HuH-7.5 (cell line): ENCODE data around the gene DONSON.
"Not testable (repeated sequence)": the region's sequence is repeated elsewhere in the genome, so short reads cannot be mapped to it uniquely, and the experiment has no call there.

Experiments
- DNase-seq: peaks from one replicate; pipeline ENCODE4 v3.0.0; 2011; ENCODE audit warnings: low spot score

Gene DONSON, protein sequence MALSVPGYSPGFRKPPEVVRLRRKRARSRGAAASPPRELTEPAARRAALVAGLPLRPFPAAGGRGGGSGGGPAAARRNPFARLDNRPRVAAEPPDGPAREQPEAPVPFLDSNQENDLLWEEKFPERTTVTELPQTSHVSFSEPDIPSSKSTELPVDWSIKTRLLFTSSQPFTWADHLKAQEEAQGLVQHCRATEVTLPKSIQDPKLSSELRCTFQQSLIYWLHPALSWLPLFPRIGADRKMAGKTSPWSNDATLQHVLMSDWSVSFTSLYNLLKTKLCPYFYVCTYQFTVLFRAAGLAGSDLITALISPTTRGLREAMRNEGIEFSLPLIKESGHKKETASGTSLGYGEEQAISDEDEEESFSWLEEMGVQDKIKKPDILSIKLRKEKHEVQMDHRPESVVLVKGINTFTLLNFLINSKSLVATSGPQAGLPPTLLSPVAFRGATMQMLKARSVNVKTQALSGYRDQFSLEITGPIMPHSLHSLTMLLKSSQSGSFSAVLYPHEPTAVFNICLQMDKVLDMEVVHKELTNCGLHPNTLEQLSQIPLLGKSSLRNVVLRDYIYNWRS

DNA sequence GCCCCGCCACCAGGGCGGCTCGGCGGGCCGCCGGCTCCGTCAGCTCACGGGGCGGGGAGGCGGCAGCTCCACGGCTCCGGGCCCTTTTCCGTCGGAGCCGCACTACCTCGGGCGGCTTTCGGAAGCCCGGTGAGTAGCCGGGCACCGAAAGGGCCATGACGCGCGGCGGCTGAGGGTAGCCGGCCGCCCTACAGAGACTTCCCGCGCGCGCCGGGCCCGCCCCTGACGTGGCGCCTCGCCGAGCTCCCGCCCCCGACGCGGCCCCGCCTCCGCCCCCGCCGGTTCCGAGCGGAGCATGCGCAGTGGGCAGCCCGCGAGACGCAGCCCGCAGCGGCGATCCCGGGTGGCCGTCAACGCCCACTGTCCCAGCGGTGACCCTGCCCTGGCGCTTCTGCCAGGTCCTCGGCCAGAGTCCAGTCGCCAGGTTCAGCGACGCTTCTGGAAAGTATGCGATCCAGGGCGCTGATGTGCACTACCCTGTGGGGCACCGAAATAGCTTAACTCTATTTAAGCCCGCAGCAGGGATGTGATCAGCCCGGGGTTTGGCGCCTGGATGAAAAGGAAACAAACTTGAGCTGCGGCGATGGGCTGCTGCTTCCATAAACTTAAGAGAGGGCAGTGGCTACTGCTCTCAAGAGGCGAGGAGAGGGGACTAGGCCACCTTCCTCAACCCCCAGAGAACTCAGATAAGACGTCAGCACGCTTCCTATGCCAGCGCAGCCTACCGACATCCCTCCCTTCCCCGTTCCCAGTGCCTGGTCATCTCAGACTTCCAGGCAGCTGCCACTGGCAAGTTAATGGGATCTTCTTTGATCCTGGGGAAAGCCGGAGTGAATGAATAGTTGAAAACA, at the start of gene DONSON:
DONSON (minus strand) TSS at position 200 of the 851 bp plus-strand sequence; CDS start at position 157, 43 bp downstream.
- peak; percentile 78 for DNase-seq

DNA sequence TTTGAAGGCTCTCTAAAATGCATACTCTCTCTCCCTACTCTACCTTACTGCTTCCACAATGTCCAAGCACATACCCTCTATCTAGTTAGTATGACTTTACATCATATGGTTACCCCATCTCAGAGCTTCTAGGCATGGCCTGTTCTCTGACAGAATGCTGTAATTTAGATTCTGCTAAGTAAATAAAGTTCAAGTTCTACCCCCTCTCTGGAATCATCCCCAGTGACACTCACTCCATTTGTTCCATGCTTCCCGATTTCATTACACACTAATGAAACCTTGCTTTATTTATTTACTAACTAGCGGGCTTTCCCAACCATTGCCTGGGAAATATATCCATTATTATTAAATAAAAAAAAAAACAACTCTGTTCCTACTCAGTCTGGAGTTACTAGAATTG, 45.8 kb upstream of the DONSON start:
- DNase-seq: no peak

DNA sequence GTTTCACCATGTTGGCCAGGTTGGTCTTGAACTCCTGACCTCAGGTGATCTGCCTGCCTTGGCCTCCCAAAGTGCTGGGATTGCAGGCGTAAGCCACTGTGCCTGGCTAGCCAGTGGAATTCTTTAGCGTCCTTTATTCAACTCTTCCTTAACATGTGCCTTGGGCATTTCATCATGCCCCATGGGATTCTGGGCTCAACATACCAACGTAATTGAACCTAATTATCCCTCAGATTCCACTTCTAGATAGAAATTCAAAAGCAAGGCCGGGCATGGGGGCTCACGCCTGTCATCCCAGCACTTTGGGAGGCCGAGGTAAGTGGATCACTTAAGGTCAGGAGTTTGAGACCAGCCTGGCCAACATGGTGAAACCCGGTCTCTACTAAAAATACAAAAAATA, 37.7 kb upstream of the DONSON start:
- not testable (repeated sequence) for DNase-seq

DNA sequence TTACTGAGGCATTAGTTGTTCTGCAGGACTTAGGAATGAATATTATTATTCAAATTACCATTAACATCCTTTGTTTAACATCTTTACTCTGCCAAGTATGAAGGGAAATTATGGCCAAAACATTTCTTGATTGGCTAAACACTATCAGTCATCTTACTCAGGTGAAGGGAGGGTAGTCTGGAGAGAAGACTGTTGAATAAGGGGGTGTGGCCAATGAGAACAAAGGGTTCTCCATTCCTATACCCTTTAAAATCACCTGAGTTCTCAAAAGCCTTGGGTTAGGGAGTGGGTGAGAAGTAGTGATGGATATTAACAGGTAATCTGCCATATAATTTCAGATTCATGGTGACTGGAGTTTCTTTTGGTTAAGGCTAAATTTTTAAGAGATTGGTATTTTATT, 33.8 kb upstream of the DONSON start:
- DNase-seq: no peak

DNA sequence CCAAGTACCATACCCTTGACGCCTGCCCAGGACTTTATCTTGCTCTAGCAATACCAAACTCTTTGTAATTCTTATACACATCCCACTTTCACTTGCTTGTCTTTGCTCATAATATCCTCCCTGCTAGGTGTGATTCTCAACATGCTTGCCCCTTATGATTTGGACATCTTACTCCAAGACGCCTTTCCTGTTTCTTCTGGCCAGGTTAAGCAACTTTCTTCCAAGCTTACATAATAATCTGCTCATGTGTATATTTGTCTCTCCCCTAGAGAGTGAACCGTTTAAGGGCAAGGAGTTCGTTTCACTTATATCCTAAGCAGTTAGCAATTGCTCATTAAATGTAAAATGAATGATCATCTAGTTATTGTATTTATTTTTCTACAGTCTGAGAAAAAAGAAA, 31.2 kb upstream of the DONSON start:
- DNase-seq: no peak

DNA sequence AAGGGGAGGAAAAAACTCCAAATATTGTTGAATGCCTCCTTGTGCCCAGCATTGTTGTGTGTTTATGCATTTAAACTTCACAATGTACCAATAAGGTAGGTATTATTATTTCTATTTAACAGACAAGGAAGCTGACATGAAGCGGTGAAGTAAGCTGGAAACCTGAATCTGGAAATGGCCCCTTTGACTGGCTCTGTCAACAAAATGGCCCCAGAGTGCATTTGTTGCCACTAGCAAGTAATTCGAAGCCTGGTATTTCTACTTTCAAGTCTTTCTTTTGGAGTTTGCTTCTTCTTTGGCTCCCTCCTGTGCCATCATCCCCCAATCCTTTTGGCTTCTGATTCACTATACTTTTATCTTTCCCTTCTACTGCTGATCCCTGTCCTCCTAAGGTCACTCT, 29.9 kb upstream of the DONSON start:
- DNase-seq: no peak

DNA sequence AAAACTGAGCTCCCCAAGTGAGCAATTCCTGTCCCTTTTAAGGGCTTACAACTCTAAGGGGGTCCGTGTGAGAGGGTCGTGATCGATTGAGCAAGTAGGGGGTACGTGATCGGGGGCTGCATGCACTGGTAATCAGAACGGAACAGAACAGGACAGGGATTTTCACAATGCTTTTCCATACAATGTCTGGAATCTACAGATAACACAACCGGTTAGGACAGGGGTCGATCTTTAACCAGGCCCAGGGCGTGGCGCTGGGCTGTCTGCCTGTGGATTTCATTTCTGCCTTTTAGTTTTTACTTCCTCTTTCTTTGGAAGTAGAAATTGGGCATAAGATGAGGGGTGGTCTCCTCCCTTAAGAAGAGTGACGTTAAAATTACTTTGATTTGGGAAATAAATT, 29.1 kb upstream of the DONSON start:
- DNase-seq: not testable (repeated sequence)

DNA sequence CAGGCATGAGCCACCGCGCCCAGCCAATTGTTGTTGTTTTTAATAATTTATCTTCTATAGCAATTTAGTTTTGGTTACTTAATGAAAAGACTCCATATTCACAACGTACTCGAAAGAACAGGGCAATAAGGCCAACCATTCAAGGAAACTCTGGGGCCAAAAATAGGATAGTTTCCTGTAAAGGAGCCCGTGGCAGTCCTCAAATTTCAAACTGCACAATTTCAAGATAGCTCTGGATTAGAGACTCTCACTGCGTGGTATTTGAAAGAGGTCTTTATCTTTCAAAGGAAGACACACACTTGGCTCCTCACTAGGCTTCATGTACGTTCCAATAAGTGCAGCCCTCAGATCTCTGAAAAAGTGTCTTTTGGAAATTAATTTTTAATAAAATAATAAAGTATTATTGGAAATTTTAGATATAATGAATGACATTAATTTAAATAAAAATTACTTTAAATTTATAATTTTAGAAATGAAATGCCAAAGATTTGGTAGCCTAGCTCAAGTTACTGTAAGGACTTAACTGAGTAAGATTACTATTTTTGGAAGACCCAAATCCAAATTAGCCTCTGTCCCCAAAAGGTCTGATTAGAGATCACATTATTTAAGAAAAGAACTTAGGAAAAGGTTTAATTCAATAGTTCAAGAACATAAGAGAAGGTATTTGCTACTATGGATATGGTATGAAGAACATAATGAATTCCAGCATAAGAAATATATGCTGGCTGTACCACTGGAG, 22.7 kb upstream of the DONSON start:
- DNase-seq: no peak

DNA sequence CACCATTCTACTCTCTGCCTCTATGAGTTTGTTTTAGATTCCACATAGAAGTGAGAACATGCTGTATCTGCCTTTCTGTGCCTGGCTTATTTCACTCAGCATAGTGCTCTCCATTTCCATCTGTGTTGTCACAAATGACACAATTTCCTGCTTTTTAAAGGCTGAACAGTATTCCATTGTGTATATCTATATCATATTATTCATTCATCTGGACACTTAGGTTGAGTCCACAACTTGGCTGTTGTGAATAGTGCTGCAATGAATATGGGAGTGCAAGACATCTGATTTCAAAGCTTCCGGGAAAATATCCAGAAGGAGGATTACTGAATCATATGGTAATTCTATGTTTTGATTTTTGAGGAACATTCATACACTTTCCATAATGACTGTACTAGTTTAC, 20.1 kb upstream of the DONSON start:
- no peak for DNase-seq

DNA sequence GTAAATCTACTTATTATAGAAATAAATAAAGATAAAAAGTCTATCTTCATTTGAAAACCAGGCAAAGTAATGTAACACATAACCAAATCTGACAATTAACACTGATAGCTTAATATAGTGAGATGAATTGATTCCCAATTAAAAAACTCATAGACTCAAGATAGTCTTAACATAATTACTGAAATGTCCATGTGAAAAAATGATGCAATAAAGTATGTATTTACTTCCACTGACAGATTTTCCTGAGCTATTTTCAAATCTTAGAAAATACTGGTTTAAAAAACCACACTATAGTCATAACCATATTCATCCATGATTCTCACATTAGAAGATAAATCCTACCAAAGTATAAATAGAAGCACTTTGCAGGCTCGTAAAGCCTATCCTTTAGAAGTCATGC, 9.6 kb upstream of the DONSON start:
- DNase-seq: no peak

DNA sequence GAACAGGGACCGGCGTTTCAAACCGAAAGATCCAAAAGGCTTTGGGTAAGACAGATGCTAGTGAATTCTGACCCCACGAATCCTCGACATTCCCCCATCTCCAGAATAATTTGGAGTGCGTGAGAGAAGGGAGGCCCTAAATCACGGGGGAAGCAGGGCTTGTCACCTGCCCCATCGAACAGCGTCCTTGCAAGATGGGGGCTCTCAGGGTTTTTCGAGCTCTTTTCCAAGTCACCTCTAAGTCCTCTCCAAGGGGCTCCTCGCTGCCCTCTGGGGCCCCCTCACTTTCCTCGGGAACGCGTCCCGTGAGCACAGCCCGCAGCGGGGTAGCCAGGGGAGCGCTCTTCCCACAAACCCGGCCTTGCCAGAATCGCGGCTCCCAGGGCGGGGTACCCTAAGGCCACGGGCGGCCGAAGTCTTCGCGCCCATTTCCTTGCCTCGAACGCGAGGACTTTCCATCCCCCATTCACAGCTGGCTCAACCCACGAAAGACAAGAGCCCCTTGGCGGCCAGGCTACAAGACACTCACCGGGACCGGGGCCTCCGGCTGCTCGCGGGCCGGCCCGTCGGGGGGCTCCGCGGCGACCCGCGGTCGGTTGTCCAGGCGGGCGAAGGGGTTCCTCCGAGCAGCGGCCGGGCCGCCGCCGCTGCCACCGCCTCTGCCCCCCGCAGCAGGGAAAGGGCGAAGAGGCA, 546 bp downstream of the DONSON start:
- DNase-seq: peak; percentile 20

DNA sequence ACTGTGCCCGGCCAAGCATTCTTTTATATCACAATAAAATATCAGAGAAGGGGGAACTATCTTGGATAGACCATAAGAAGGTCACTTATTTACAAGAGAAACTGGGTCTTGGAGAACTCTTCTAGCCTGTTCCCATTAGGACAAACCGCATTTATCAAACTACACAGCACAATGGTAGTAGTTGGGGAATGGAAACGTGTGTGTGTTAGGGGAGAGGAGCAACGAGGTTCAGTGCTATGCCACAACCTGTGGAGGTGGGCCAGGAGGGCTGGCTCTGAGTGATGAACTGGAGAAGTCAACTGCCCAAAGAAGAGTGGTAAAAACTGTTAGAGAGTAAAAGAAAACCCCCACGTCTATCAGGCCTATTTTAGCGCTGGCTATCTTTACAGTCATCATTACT, 1.6 kb downstream of the DONSON start:
- DNase-seq: no peak

DNA sequence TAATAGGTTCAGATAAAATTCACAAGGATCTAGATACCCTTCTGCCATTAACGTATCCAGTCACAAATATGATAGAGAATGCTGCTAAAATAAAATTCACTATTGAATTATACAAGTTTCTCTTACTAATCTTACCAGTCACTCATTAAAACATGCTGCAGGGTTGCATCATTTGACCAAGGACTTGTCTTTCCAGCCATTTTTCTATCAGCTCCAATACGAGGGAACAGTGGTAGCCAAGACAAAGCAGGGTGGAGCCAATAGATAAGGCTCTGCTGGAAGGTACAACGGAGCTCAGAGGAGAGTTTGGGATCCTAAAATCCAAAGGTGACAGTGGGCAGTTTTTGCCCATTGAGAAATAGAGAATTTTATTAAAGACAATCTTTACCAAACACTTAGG, 4.0 kb downstream of the DONSON start:
- no peak for DNase-seq

DNA sequence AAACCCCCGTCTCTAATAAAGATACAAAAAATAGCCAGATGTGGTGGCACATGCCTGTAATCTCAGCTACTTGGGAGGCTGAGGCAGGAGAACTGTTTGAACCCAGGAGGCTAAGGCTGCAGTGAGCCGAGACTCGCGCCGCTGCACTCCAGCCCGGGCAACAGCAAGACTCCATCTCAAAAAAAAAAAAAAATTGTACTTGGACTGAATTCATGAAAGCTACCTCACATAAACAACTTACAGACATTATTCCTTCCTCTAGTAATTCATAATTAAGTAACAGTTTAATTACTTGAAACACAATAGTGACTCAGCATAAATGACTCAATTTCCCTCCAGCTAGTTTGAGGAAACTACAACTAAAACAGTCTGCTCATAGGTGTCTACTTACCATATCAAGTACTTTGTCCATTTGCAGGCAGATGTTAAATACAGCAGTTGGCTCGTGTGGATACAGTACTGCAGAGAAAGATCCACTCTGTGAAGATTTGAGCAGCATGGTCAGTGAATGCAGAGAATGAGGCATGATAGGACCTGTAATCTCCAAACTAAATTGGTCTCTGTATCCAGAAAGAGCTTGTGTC, 9.4 kb downstream of the DONSON start:
- DNase-seq: no peak

DNA sequence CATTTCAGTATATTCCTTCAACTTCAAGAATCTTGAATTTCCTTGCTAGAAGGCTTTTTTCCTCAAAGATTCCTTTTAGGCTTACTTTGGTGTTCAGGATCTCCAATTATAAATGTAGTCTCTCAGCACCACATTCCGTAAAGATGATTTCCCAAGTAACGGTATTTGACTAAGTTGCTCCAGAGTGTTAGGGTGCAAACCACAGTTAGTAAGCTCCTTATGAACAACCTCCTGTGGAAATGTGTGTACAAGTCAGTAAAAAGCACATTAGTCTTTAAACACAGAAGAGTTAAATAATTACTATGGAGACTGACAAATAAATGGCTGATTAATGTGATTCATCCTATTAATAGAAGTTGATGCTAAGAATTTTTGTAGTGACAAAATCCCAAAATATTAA, 10.3 kb downstream of the DONSON start:
- no peak for DNase-seq

DNA sequence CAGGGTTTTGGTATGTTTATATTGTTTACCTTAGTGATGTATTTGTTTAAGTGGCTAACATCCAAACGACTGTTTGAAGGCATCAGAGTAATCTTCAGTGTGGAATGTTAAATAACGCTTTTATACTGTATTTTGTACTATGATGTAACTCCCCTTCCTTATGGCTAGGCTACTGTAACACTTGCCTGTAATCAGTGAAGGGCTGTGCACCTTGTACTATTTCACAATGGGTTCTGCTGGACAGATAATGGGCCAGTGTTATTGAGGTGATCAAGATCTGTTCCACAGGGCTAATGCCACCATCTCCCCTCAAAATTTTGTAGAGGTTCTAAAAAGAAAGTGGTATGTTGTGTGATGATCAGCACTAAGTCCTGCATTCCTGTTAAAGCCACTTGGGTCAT, 11.7 kb downstream of the DONSON start:
- DNase-seq: not testable (repeated sequence)

DNA sequence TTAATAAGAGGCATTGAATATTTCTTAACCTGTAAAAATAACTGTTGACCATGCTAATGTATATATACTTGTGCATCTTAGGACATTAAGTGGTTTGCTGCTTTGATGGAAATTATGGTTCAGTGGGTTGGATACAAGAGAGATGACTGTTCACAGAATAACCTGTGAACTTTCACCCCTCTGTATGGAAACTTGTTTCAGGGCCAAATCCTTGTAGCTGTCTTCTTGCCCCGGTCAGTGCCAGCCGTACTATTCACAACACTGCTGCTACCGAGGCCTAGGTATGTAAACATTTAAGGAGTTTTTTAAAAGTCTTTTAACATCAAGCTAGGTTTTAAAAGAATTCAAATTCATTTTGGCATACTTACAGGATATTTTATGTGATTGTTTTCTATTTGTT, 16.1 kb downstream of the DONSON start:
- no peak for DNase-seq

DNA sequence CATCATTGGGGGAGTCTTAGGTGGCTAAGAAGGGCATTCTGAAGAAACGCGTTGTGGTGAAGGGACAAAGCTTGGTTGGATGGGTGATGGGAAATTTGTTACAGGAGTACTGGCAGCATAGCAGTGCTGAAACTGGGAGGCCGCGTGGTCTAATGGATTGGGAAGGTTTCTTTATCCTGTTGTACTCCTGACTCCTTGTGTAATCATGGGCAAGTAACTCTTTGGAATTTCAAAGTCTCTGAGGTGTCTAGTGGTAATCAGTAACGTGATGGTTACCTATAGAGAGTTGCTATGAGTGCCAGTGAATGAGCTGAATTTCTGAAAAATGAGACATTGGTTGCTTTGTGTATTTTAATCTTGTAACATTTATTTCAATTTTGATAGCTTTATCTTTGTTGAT, 18.5 kb downstream of the DONSON start:
- DNase-seq: no peak

DNA sequence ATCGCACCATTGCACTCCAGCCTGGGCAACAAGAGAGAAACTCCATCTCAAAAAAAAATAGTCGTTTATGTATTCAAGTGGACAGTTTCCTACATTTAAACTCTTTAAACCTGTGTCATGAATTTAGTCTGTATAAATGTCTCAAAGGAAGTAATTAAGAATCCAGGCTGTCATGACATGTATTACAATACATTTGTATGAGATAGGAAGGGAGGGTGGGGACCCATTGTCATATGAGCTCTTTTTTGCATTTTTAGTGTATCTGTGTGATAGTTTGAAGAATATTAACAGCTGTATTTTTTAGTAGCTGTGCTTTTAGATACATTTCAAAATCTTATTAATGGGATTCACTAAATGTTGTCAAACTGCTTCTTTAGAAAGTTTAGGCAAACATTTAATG, 20.0 kb downstream of the DONSON start:
- no peak for DNase-seq

DNA sequence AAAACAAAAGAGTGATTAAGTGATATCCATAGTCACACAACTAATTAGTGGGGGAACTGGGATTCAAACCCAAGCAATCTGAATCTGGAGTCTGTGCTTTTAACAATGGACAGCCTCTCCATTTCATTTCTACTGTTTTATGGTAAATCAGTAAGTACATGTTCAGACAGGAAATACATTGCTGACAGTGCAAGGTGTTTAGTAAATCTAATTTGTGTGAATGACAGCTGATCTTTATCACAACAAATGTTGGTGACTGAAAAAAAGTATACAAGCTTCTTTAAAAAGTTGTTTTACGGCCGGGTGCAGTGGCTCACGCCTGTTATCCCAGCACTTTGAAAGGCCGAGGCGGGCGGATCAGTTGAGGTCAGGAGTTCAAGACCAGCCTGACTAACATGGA, 20.6 kb downstream of the DONSON start:
- DNase-seq: no peak

DNA sequence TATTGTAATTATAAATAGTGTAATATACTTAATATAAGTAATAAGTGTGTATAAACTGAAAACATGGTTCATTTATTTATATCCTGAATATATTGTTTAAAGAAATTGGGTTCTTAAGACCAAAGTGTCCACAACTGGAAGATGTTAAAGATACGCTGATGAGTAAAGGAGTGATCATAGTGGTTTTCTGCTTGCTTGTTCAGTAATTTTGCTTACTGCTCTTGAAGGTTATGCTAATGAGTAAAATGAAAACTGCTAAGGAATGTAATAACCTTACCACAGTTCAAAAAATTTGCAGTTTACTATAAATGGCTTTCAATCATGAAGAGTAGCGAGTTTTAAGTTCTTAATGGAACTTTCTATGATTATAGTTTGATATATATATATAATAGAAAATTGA, 22.0 kb downstream of the DONSON start:
- no peak for DNase-seq
